Hematopoietic multipotent progenitor cell treated with erythropoietin and hydrocortisone succinate and interleukin-3 and kit ligand, for 15 days (in vitro differentiated cells): ENCODE data around the gene RARB.

ENCODE experiments used
- DNase-seq: peaks from one replicate; pipeline ENCODE4 v3.0.0-alpha.2; 2015; ENCODE audit warnings: low spot score

RARB gene

DNA sequence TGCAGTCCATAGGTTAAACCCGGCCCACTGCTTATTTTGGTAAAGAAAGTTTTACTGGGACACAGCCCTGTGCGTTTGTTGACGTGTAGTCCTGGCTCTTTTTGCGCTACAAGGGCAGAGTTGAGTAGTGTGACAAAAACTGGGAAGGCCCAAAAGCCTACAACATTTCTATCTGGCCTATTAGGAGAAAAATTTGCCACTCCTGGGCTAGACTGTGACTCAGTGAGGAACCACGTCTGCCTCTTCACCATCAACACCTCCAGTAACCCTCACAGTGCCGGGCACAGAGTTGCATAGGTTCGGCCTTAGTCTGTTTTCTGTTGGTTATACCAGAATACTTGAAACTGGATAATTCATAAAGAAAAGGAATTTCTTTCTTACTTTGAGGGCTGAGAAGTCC is 126.3 kb downstream of the RARB start:
- no peak for DNase-seq

DNA sequence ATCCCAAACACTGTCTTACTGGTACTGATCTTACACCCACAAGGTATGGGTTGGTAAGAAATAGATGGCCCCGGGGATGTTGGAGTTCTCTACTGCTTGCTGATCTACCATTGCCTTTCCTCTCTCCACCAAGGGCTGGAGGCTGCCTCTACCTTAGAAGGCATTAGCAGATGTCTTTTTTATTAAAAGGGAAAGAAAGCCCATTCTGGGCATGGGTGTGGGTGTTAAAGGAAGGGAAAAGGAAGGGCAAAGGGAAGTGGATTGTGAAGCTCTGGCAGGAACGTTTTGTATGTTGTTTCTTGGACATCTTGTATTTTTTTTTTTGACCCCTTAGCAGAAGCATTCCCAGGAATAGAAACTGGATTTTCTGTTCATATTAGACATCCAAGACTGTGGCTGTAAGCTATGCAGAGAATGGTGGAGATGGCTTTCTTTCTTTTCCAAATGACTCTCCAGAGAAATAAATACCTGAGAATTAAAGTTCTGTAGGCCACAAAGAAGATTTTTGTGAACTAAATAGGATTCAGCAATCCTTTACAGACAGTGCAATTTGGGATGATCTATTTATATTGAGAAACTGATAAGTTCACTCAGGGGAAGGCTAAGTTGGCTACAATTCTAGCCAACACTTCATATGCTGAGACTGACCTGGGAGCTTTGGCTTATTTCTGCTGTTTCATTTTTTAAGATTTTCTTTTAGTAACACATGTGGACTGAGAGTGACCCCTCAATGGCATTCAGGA is 127.8 kb downstream of the RARB start:
- DNase-seq: no peak

- DNase-seq: no peak
These were observed 128.4 kb downstream of the RARB start for GRCh38 chr3:25556447-25556846.

- DNase-seq: no peak
These were observed 129.6 kb downstream of the RARB start for GRCh38 chr3:25557694-25558093.

DNA sequence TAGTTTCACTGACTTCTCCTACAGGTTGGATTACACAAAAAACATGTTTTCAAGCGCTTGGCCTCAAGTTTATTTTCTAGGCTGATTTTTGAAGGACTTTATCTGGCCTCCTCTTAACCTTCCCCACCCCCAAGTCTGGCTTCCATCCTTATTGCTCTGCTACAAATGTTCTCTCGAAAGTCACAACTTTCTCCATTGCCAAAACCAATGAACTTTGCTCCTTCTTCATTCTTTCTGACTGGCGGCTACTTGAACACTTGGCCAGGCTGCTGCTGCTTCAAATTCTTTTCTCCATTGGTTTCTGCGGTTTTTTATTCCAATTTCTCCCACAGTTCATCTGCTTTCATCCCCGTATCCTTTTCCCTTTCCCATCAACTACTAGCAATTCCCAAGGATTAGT is 130.1 kb downstream of the RARB start:
- no peak for DNase-seq

GRCh38 chr3:25558796-25559195 is 130.7 kb downstream of the RARB start:
- no peak for DNase-seq

- no peak for DNase-seq
These were observed 135.5 kb downstream of the RARB start for GRCh38 chr3:25563601-25564000.

DNA sequence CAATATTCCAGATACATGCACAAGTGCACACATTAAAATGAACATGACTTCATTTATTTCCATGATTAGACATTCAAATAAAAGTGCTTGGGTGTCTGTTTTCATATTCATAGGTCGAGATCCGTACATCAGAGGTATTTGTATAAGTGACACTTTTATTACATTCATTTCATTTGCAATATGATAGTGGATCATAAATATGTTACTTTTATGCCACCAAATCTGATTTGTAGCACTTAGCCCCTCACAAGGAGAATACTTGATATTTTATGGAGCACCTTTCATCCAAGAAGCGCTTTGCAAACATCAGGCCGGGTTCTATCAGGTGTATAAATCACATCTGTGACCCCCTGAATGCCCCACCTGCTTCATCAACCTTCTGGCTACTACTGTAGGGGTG is 136.0 kb downstream of the RARB start:
- no peak for DNase-seq

GRCh38 chr3:25565807-25566206 is 137.7 kb downstream of the RARB start:
- DNase-seq: no peak

- no peak for DNase-seq
These were observed 138.4 kb downstream of the RARB start for GRCh38 chr3:25566358-25566920.

GRCh38 chr3:25567388-25567787 is 139.3 kb downstream of the RARB start:
- no peak for DNase-seq

GRCh38 chr3:25567806-25568524 is 139.9 kb downstream of the RARB start:
- DNase-seq: no peak

GRCh38 chr3:25568525-25569078 is 140.5 kb downstream of the RARB start:
- no peak for DNase-seq

DNA sequence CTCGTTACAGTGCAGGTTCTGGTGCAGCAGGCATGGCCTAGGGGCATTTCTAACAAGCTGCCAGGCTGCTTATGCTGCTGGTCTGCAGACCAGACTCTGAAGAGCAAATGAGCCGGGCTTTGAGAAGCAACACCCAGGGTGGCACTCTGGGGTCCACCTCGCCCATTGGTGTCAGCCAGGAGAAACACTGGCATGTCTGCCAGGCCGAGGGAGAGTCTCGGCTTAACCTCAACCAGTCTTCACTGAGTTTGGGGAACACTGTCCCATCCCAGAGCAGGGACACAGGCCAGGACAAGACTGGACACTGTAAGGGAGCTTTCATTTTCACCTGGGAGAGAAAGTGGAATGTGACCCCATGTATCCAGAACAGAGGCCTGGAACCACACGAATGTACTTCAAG is 143.2 kb downstream of the RARB start:
- no peak for DNase-seq

- no peak for DNase-seq
These were observed 144.3 kb downstream of the RARB start for GRCh38 chr3:25572336-25572735.

DNA sequence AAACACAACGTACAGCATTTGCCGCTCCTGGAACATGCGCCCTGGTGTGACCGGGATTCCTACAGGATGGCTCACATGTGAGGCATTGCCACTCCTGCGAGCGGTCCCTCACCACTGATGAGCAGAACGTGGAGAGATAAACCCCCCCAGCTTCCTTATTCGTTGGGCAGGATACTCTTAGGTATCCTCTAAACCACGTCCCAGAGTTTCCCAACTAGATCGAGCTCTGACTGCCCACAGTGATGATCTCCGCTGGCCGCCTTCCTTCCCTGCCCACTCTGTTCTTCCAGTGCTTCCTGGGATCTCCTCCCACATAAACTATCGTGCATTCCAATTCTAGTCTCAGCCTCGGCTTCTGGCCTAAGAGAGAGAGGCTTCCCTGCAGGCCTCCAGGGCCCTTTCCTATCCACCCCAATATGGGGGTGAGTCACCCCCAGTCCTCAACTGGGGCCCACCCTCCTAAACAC is 144.9 kb downstream of the RARB start:
- DNase-seq: no peak

DNA sequence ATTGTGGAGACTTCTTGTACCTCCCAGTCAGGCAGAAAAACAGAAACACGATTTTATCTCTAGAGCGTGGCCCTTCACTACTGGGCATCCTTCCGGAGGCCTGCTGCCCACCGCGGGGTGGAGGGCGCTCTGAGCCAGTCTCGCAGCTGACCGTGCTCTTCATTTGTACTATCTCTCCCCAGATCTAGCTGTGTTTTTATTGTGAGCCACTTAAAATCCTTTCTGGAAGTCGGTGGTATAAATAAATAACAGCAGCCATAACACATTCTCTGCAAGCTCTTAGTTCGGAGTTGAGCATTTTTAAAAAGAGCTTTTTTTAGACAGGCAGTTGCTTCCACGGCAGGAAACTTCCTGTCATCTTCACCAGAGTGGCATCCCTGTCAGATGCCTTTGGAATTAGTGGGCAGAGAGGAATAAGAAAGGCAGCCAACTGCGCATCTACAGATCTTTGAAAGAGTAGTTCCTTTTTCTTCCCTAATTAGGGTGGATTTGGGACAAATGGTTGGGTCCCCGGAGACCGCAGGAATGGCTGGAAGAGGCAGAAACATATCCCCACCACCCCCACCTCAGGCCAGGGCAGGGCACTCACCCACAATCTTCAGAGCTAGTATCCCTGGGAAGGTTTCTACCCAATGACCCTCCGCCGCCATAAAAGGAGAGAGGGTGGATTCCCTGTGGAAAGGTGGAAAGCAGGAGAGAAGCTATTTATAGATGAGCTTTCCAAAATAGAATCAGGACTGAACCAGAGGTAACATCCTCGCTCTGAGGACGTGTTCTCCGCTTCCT is 145.5 kb downstream of the RARB start:
- DNase-seq: no peak

- DNase-seq: no peak
These were observed 146.2 kb downstream of the RARB start for GRCh38 chr3:25574172-25574765.

GRCh38 chr3:25575001-25575400 is 146.9 kb downstream of the RARB start:
- DNase-seq: no peak

- DNase-seq: no peak
These were observed 148.1 kb downstream of the RARB start for GRCh38 chr3:25576146-25576545.

DNA sequence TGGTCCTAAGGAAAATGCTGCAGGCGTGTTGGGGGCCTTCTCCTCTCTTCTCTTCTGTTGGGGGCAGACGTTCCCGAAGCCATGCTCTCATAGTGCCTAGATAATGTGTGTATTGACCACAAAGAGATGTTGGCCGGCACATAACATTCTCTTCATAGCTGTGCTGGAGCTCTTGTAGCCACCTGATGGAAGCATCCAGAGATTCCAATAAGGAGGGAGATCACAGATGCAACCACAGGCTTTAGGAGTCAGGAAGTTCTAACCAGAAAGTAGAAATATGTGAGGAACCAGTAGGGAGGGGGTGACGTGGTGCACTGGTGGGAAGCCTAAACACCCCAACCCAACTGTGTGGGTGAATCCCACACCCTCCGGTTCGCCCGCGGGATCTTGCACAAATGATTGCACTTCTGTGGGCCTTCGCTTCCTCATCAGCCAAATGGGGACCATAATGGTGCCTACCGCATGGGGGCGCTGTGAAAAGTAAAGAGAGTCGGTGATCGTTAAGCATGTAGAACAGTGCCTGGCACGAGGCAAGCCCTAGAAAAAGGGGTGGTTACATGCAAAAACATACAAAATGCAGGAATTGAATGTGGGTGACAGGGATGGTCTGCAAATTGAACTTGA is 148.9 kb downstream of the RARB start:
- DNase-seq: peak; percentile 15
